IMR-90 (cell line): Measurements from ENCODE around the gene SBNO1. TPM values are rescaled to one million over a fixed set of nuclear protein-coding genes. Genes with fewer than 3 reads are reported as not detected.

Experiments
- ATAC-seq: fragments of 200-7000 bp; cut with Tn5 transposase; 2 replicates; pipeline ENCODE4 v1.9.1; 2020; ENCODE audit warnings: low read depth, mild to moderate bottlenecking, moderate library complexity
- BruUV-seq: library from RNA; stranded (reverse); fragments of 400-500 nt; replicated peaks from 2 replicates; lab custom pipeline; 2021; lab: Mats Ljungman, UMichigan
- CTCF ChIA-PET: fragments of 300-600 bp; formaldehyde crosslinking; extraction: SDS; loops from one replicate; lab custom pipeline; 2021; ENCODE audit warnings: antibody characterized with exemption; lab: Yijun Ruan, JAX
- POLR2A ChIA-PET: fragments of 300-600 bp; sonication (Branson Sonifier 250); formaldehyde crosslinking; loops from one replicate; lab custom pipeline; 2022; ENCODE audit warnings: antibody characterized with exemption; ENCODE audit not compliant: unreplicated experiment; lab: Charles Lee
- DNase-seq: peaks from one replicate; pipeline ENCODE4 v3.0.0; 2013
- H2AFZ ChIP-seq: replicated peaks from 2 replicates; pipeline ENCODE3; 2013; ENCODE audit warnings: low read length, mild to moderate bottlenecking; ENCODE audit not compliant: poor library complexity
- H2AK5ac ChIP-seq: 2 replicates; pipeline ENCODE4 v1.6.1; 2013; ENCODE audit warnings: low read depth, low read length, inconsistent platforms
- H2AK9ac ChIP-seq: replicated peaks from 2 replicates; pipeline ENCODE3; 2013; ENCODE audit warnings: mild to moderate bottlenecking, low read depth, low read length, moderate library complexity; ENCODE audit not compliant: poor library complexity
- H2BK120ac ChIP-seq: 2 replicates; pipeline ENCODE4 v1.6.1; 2013; ENCODE audit warnings: low read depth, low read length, inconsistent platforms
- H2BK15ac ChIP-seq: 3 replicates; pipeline ENCODE4 v1.6.1; 2013; ENCODE audit warnings: low read depth, low read length, inconsistent platforms
- H2BK20ac ChIP-seq: 2 replicates; pipeline ENCODE4 v1.6.1; 2013; ENCODE audit warnings: low read depth, mild to moderate bottlenecking, inconsistent platforms, low read length, moderate library complexity
- H2BK5ac ChIP-seq: 2 replicates; pipeline ENCODE4 v1.6.1; 2013; ENCODE audit warnings: mild to moderate bottlenecking, low read depth, low read length, inconsistent platforms; ENCODE audit not compliant: poor library complexity, severe bottlenecking
- H3K14ac ChIP-seq: replicated peaks from 2 replicates; pipeline ENCODE4 v1.6.1; 2013; ENCODE audit warnings: low read depth, low read length, inconsistent platforms
- H3K18ac ChIP-seq: 2 replicates; pipeline ENCODE4 v1.6.1; 2013; ENCODE audit warnings: low read depth, low read length, control low read depth
- H3K23ac ChIP-seq: 2 replicates; pipeline ENCODE4 v1.6.1; 2013; ENCODE audit warnings: low read depth, low read length, inconsistent platforms
- H3K27ac ChIP-seq: 2 replicates; pipeline ENCODE4 v1.5.1; 2013; ENCODE audit warnings: mild to moderate bottlenecking, control low read depth, low read length; ENCODE audit not compliant: insufficient read depth
- H3K27me3 ChIP-seq: 2 replicates; pipeline ENCODE4 v1.6.1; 2013; ENCODE audit warnings: low read length; ENCODE audit not compliant: control insufficient read depth, insufficient read depth
- H3K36me3 ChIP-seq: 2 replicates; pipeline ENCODE4 v1.6.1; 2013; ENCODE audit warnings: low read length, mixed read lengths; ENCODE audit not compliant: control insufficient read depth, insufficient read depth
- H3K4ac ChIP-seq: 2 replicates; pipeline ENCODE4 v1.6.1; 2013; ENCODE audit warnings: low read depth, low read length, inconsistent platforms
- H3K4me1 ChIP-seq: 2 replicates; pipeline ENCODE4 v1.6.1; 2013; ENCODE audit warnings: low read length, mixed read lengths; ENCODE audit not compliant: control insufficient read depth, insufficient read depth
- H3K4me2 ChIP-seq: 2 replicates; pipeline ENCODE4 v1.6.1; 2013; ENCODE audit warnings: low read depth, mild to moderate bottlenecking, control low read depth, low read length, moderate library complexity
- H3K4me3 ChIP-seq: 2 replicates; pipeline ENCODE4 v1.5.1; 2013; ENCODE audit warnings: low read depth, mild to moderate bottlenecking, control low read depth, low read length, moderate library complexity; ENCODE audit not compliant: insufficient read depth
- H3K56ac ChIP-seq: 2 replicates; pipeline ENCODE4 v1.6.1; 2013; ENCODE audit warnings: low read length, inconsistent platforms; ENCODE audit not compliant: insufficient read depth; ENCODE audit errors: extremely low read depth
- H3K79me1 ChIP-seq, 2 experiments: 2 replicates each; pipeline ENCODE4 v1.6.1; 2013; ENCODE audit warnings: low read length in 2 of 2, inconsistent platforms in 1 of 2, low read depth in 1 of 2
- H3K9ac ChIP-seq: 2 replicates; pipeline ENCODE4 v1.6.1; 2013; ENCODE audit warnings: low read depth, low read length, control low read depth
- H3K9me1 ChIP-seq: 2 replicates; pipeline ENCODE4 v1.6.1; 2013; ENCODE audit warnings: low read length, inconsistent platforms; ENCODE audit not compliant: insufficient read depth
- H3K9me3 ChIP-seq: 2 replicates; pipeline ENCODE4 v1.6.1; 2013; ENCODE audit warnings: low read length; ENCODE audit not compliant: control insufficient read depth, insufficient read depth
- H4K20me1 ChIP-seq: 2 replicates; pipeline ENCODE4 v1.6.1; 2013; ENCODE audit warnings: low read length, inconsistent platforms; ENCODE audit not compliant: insufficient read depth
- H4K5ac ChIP-seq: 2 replicates; pipeline ENCODE4 v1.6.1; 2013; ENCODE audit warnings: mild to moderate bottlenecking, low read depth, low read length, control low read depth
- H4K8ac ChIP-seq, 2 experiments: 2 replicates each; pipeline ENCODE4 v1.6.1; 2013; ENCODE audit warnings: low read depth in 2 of 2, low read length in 2 of 2, control low read depth in 1 of 2, inconsistent platforms in 1 of 2
- H4K91ac ChIP-seq: 2 replicates; pipeline ENCODE4 v1.6.1; 2013; ENCODE audit warnings: low read depth, low read length, inconsistent platforms; ENCODE audit not compliant: insufficient read depth
- BHLHE40 ChIP-seq: fragments of 150-350 bp; IDR thresholded peaks from 2 replicates; pipeline ENCODE4 v1.6.1; 2016; ENCODE audit warnings: mild to moderate bottlenecking, low read depth, low read length
- CEBPB ChIP-seq: IDR thresholded peaks from 2 replicates; pipeline ENCODE4 v1.6.1; 2012; ENCODE audit warnings: low read depth, low read length, improper control_type of control experiment
- CHD1 ChIP-seq: IDR thresholded peaks from 2 replicates; pipeline ENCODE4 v1.6.1; 2012; ENCODE audit warnings: low read depth, low read length, improper control_type of control experiment
- CTCF ChIP-seq: conservative IDR thresholded peaks from 2 replicates; pipeline ENCODE4 v1.5.1; 2012; ENCODE audit warnings: mild to moderate bottlenecking, low read depth, low read length, improper control_type of control experiment
- ELK1 ChIP-seq: fragments of 150-350 bp; IDR thresholded peaks from 2 replicates; pipeline ENCODE4 v1.6.1; 2016; ENCODE audit warnings: low read depth, mild to moderate bottlenecking, low read length, moderate library complexity, borderline replicate concordance
- FOS ChIP-seq: fragments of 150-350 bp; IDR thresholded peaks from 2 replicates; pipeline ENCODE4 v1.6.1; 2016; ENCODE audit warnings: low read depth, low read length
- MAFK ChIP-seq: IDR thresholded peaks from 2 replicates; pipeline ENCODE4 v1.6.1; 2012; ENCODE audit warnings: low read depth, low read length, improper control_type of control experiment
- MAZ ChIP-seq: IDR thresholded peaks from 2 replicates; pipeline ENCODE4 v1.6.1; 2012; ENCODE audit warnings: low read depth, mild to moderate bottlenecking, low read length, improper control_type of control experiment, moderate library complexity, borderline replicate concordance
- MXI1 ChIP-seq: IDR thresholded peaks from 2 replicates; pipeline ENCODE4 v1.6.1; 2012; ENCODE audit warnings: low read depth, mild to moderate bottlenecking, low read length, moderate library complexity, borderline replicate concordance
- NFE2L2 ChIP-seq: fragments of 150-350 bp; IDR thresholded peaks from 2 replicates; pipeline ENCODE4 v1.6.1; 2016; ENCODE audit warnings: low read depth, mild to moderate bottlenecking, low read length
- POLR2A ChIP-seq: IDR thresholded peaks from 2 replicates; pipeline ENCODE4 v1.6.1; 2012; ENCODE audit warnings: mild to moderate bottlenecking, low read depth, low read length
- RAD21 ChIP-seq: IDR thresholded peaks from 2 replicates; pipeline ENCODE4 v1.6.1; 2012; ENCODE audit warnings: low read length, improper control_type of control experiment
- RCOR1 ChIP-seq: IDR thresholded peaks from 2 replicates; pipeline ENCODE4 v1.6.1; 2012; ENCODE audit warnings: mild to moderate bottlenecking, low read length, improper control_type of control experiment; ENCODE audit not compliant: insufficient replicate concordance
- RFX5 ChIP-seq: IDR thresholded peaks from 2 replicates; pipeline ENCODE4 v1.8.0; 2012; ENCODE audit warnings: low read depth, mild to moderate bottlenecking, low read length, moderate library complexity
- SMC3 ChIP-seq: fragments of 150-350 bp; IDR thresholded peaks from 2 replicates; pipeline ENCODE4 v1.6.1; 2016; ENCODE audit warnings: low read depth, mild to moderate bottlenecking, antibody characterized with exemption, low read length, moderate library complexity
- USF2 ChIP-seq: fragments of 150-350 bp; IDR thresholded peaks from 2 replicates; pipeline ENCODE4 v1.6.1; 2017; ENCODE audit warnings: mild to moderate bottlenecking, antibody characterized with exemption, low read length, low read depth
- WGBS, 2 experiments: methylation state at CpG; one replicate each; pipeline versions ENCODE4 v1.1.5 to v1.1.7; 2013; ENCODE audit warnings: missing lambda C conversion rate in 2 of 2; ENCODE audit not compliant: insufficient read length in 1 of 2; ENCODE audit errors: extremely low coverage in 2 of 2; 5-methylcytosine and 5-hydroxymethylcytosine counted together
- dilution Hi-C: fragments of 300-500 bp; cut with HindIII; formaldehyde crosslinking; loops from one replicate; pipeline ENCODE4 v1.14.3; 2018; ENCODE audit warnings: low sequenced_read_pairs; ENCODE audit not compliant: unreplicated experiment
- in situ Hi-C: fragments of 300-500 bp; cut with MboI; formaldehyde crosslinking; loops from 3 replicates; pipeline ENCODE4 v1.14.3; 2019; ENCODE audit warnings: low sequenced_read_pairs, inconsistent platforms, mixed read lengths
- intact Hi-C: fragments of 100-400 bp; cut with micrococcal nuclease; formaldehyde crosslinking; loops from 2 replicates; pipeline ENCODE4 v1.10.0; 2022
- polyA plus RNA-seq, 3 experiments: library from polyadenylated mRNA; depleted of rRNA; stranded (reverse); fragments of >200 nt; gene quantifications; 2 replicates each; pipeline ENCODE4 v1.2.3, GENCODE V29; 2012; ENCODE audit warnings: low replicate concordance in 1 of 3
- total RNA-seq: library from RNA; depleted of rRNA; stranded (reverse); fragments of >200 nt; gene quantifications from 2 replicates; pipeline ENCODE4 v1.2.3, GENCODE V29; 2012

The SBNO1 gene
- total and polyA plus RNA-seq, 2 of the 4 experiments (the other 2 are of a cell fraction), result 5.3 to 24.9 TPM

GRCh38 chr12:123335490-123335889, 29.2 kb downstream of the SBNO1 start:
- Histone ChIP-seq H3K23ac (no peak overlapping the region), H3K56ac (no peak overlapping the region), H3K27ac (no peak overlapping the region), H3K36me3 (peaks cover 41% of the 10 kb centered on the region), H3K9ac (no peak overlapping the region), H3K27me3 (no peaks in the 10 kb centered on the region), H2AK9ac (no peak overlapping the region), H2AK5ac (no peak overlapping the region), H3K18ac (no peak overlapping the region), H4K8ac (no peak overlapping the region), H4K5ac (no peak overlapping the region), H3K4me1 (no peaks in the 10 kb centered on the region), H3K4me2 (no peak overlapping the region), H3K9me3 (no peaks in the 10 kb centered on the region), H2BK5ac (no peak overlapping the region), H2BK120ac (no peak overlapping the region), H4K20me1 (peaks cover 5% of the 10 kb centered on the region), H2BK15ac (no peak overlapping the region), H4K91ac (no peak overlapping the region), H3K9me1 (0 out of 2 replicates have a peak, but pooled peaks cover 3% of the 10 kb centered on the region), H3K79me1 (peaks cover 18 to 32% of the 10 kb centered on the region in 2 experiments), H3K4ac (no peak overlapping the region), H2BK20ac (no peak overlapping the region), H3K4me3 (no peak overlapping the region), H3K14ac (no peak overlapping the region), H2AFZ (no peak overlapping the region)
- dilution Hi-C loops (no loop called here), intact Hi-C loops (no loop called here), in situ Hi-C loops (no loop called here)
- no TSS peak for BruUV-seq
- CTCF ChIA-PET, result no interaction called here
- TF ChIP-seq CTCF (no peak), CHD1 (no peak), USF2 (no peak), BHLHE40 (no peak), SMC3 (no peak), RAD21 (no peak), MAFK (no peak), MXI1 (no peak), NFE2L2 (no peak), MAZ (no peak), CEBPB (no peak), RFX5 (no peak), ELK1 (no peak), POLR2A (no peak), RCOR1 (no peak), FOS (no peak)
- POLR2A ChIA-PET, result no interaction called here
- no CpG with 5 or more reads among the region's 3 CpGs for WGBS, 2 experiments
- ATAC-seq (no peak), DNase-seq (no peak)
